Mesodermal cell (in vitro differentiated cells): ENCODE measurements around the gene LRRC8C.
A peak's percentile ranks its signal among the peaks of the same experiment; 100 is the strongest.
"Not testable (repeated sequence)": the region's sequence is repeated elsewhere in the genome, so short reads cannot be mapped to it uniquely, and the experiment has no call there.

Experiments
- H3K27ac ChIP-seq: 2 replicates; pipeline ENCODE4 v1.7.0; 2013; ENCODE audit warnings: mild to moderate bottlenecking, low read depth, low read length, moderate library complexity; ENCODE audit not compliant: severe bottlenecking
- H3K36me3 ChIP-seq: 2 replicates; pipeline ENCODE4 v1.7.1; 2013; ENCODE audit warnings: mild to moderate bottlenecking, low read length, moderate library complexity; ENCODE audit not compliant: control insufficient read depth, insufficient read depth
- H3K4me1 ChIP-seq: one replicate; pipeline ENCODE4 v1.7.1; 2013; ENCODE audit warnings: mild to moderate bottlenecking, low read length; ENCODE audit not compliant: insufficient read depth, control insufficient read depth, poor library complexity, severe bottlenecking
- H3K4me3 ChIP-seq: 2 replicates; pipeline ENCODE4 v1.7.0; 2013; ENCODE audit warnings: low read length, control low read depth, mild to moderate bottlenecking; ENCODE audit not compliant: insufficient read depth, poor library complexity, severe bottlenecking; ENCODE audit errors: extremely low read depth
- H3K9me3 ChIP-seq: 2 replicates; pipeline ENCODE4 v1.7.1; 2013; ENCODE audit warnings: mild to moderate bottlenecking, low read length, moderate library complexity; ENCODE audit not compliant: control insufficient read depth
- WGBS, 2 experiments: methylation state at CpG; one replicate each; pipeline ENCODE4 v1.1.5; 2013; ENCODE audit warnings: missing lambda C conversion rate in 2 of 2; ENCODE audit not compliant: insufficient coverage in 2 of 2; 5-methylcytosine and 5-hydroxymethylcytosine counted together

LRRC8C gene

GRCh38 chr1:89620664-89621063, 12.3 kb upstream of the LRRC8C start:
- 88 to 100% methylated on average over 1 to 2 of the region's 3 CpGs for WGBS, 2 experiments

GRCh38 chr1:89622895-89623294, 10.0 kb upstream of the LRRC8C start:
- Histone ChIP-seq H3K36me3 (no peaks in the 10 kb centered on the region), H3K27ac (no peak overlapping the region), H3K9me3 (peaks cover 8% of the 10 kb centered on the region), H3K4me1 (no peaks in the 10 kb centered on the region), H3K4me3 (no peak overlapping the region)
- 67% methylated on average over 1 of the region's 3 CpGs; no CpG with 5 or more reads in 1 of the 2 experiments for WGBS, 2 experiments

More at GRCh38 chr1:89620664-89621063, 12.3 kb upstream of the LRRC8C start:
- Histone ChIP-seq H3K36me3 (no peaks in the 10 kb centered on the region), H3K4me1 (no peaks in the 10 kb centered on the region), H3K4me3 (no peak overlapping the region), H3K9me3 (peaks cover 13% of the 10 kb centered on the region), H3K27ac (no peak overlapping the region)

DNA sequence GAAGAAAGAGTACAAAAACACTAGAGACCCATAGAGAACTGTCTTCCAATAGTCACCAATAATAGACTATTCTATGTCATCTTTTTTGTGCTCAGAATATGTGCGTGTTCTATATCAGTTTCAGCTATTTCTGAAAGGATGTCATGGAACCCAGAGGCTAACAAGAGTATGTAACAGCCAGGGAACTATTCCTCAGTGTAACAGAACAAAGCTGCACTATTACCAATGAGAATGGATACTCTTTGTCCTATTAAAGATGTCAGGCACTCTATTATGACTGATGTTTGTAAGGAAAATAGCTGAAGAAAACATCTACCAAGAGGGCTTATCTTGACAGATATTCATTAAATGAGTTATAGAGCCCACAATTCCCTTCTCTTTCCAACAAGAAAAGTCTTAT, 8.6 kb upstream of the LRRC8C start:
- 100% methylated on average over 1 of the region's 1 CpG; no CpG with 5 or more reads in 1 of the 2 experiments for WGBS, 2 experiments
- H3K36me3 ChIP-seq: no peaks in the 10 kb centered on the region
- H3K4me1 ChIP-seq: no peaks in the 10 kb centered on the region
- H3K9me3 ChIP-seq: no peaks in the 10 kb centered on the region
- H3K27ac ChIP-seq: no peak overlapping the region
- H3K4me3 ChIP-seq: no peak overlapping the region

DNA sequence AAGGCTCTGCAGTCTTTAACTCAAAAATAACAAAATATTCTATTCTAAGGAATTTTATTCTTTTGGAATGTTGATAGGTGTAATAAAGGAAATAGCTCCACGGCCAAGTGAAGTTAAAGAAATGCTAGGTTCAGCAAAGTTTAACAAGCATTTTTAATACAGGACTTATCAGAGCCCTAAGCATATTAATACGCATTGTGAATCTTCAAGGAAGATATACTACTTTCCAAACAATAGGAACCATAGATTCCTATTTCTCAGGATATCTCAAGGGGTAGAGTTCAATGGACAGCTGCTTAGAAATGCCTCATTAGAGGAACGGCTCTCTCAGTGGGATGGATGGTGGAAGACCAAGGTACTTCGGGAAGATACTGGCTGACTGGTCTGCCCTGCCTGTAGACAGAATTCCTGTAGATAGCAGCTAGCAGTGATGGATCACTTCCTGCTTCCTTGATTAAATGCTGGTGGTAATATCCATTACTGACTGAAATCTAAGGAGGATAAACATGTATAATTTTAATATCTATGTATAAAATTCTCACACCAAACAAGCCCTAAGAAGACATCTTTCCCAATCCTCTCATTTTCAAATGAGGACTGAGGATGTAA, 8.1 kb upstream of the LRRC8C start:
- Histone ChIP-seq H3K36me3 (no peaks in the 10 kb centered on the region), H3K27ac (no peak overlapping the region), H3K4me3 (no peak overlapping the region), H3K9me3 (no peaks in the 10 kb centered on the region), H3K4me1 (no peaks in the 10 kb centered on the region)
- WGBS, 2 experiments: 95 to 100% methylated on average over 2 of the region's 4 CpGs

GRCh38 chr1:89627596-89627962, 5.3 kb upstream of the LRRC8C start:
- Histone ChIP-seq H3K4me3 (no peak overlapping the region), H3K36me3 (no peaks in the 10 kb centered on the region), H3K27ac (no peak overlapping the region), H3K9me3 (no peaks in the 10 kb centered on the region), H3K4me1 (peaks cover 3% of the 10 kb centered on the region)

DNA sequence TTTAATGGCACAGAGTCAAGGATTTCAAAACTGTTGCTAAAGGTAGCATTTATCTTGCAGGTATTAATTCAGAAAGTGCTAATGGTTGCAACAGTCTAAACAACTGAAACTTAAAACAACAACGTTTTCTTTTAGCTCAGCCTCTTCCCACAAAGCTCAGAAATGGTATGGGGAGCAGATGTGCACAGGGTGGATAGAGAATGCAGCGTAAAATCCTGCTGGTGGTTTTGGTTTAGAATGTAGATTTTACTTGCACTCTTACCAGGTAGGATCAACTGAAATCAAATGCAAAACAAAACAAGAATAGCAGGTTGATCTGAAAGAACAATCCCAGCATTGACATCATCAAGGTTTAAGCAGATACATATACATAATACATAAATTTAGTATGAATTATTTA, 3.8 kb upstream of the LRRC8C start:
- H3K9me3 ChIP-seq: no peaks in the 10 kb centered on the region
- peaks cover 3% of the 10 kb centered on the region for H3K4me1 ChIP-seq
- no peaks in the 10 kb centered on the region for H3K36me3 ChIP-seq
- no peak overlapping the region for H3K4me3 ChIP-seq
- 83% methylated on average over 1 of the region's 2 CpGs; no CpG with 5 or more reads in 1 of the 2 experiments for WGBS, 2 experiments
- no peak overlapping the region for H3K27ac ChIP-seq

- 86% methylated on average over 1 of the region's 2 CpGs; no CpG with 5 or more reads in 1 of the 2 experiments for WGBS, 2 experiments
- not testable (repeated sequence) for H3K36me3 ChIP-seq, H3K27ac ChIP-seq, H3K4me3 ChIP-seq, H3K4me1 ChIP-seq, H3K9me3 ChIP-seq
Measured at GRCh38 chr1:89629600-89629999, 3.3 kb upstream of the LRRC8C start.

GRCh38 chr1:89630048-89630447, 2.9 kb upstream of the LRRC8C start:
- Histone ChIP-seq H3K27ac (no peak overlapping the region), H3K9me3 (no peaks in the 10 kb centered on the region), H3K4me3 (no peak overlapping the region), H3K4me1 (peaks cover 3% of the 10 kb centered on the region), H3K36me3 (no peaks in the 10 kb centered on the region)
- 68 to 96% methylated on average over 3 of the region's 3 CpGs for WGBS, 2 experiments

DNA sequence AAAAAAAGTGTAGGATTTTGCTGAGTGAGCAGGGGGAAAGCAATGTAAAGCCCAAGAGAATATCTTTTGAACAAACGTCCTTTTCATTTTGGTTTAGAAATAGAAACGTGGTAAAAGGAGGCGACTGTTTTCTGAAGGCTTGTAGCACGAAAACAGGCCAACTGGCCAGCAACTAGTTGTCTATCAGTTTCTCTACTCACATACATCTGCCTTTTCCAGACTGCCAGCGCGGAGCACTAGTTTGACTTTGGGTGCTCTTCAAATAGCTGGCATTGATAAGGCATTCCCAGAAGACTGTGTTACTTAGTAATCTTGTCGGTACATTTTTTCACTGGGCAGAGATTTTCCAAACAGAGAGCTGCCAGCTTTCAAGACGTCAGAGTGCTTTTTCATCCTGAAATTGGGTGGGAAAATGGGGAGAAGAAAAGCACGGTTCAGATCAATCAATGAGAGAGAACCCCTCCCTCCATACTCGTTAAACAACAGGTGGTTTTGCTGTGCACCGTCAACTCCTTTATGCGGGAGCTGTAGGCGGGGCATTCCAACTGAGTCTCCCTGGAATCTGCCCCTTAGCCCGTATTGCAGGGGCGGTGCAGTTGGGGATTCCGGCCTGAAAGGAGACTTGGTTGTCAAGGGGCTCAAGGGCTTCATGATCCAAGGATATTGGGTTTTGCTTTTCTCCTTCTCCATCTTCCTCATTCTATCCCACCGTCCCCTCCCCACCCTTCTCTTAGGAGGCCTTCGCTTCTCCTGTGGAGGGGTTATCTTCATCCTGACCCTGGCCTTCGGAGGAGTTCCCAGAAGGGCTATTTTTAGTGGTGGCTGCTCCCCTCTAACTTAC, 884 bp upstream of the LRRC8C start:
- 36 to 62% methylated on average over 10 of the region's 19 CpGs for WGBS, 2 experiments
- peak overlapping the region; percentile 64 for H3K4me3 ChIP-seq
- no peaks in the 10 kb centered on the region for H3K9me3 ChIP-seq
- H3K27ac ChIP-seq: no peak overlapping the region
- peaks cover 6% of the 10 kb centered on the region for H3K4me1 ChIP-seq
- H3K36me3 ChIP-seq: no peaks in the 10 kb centered on the region

DNA sequence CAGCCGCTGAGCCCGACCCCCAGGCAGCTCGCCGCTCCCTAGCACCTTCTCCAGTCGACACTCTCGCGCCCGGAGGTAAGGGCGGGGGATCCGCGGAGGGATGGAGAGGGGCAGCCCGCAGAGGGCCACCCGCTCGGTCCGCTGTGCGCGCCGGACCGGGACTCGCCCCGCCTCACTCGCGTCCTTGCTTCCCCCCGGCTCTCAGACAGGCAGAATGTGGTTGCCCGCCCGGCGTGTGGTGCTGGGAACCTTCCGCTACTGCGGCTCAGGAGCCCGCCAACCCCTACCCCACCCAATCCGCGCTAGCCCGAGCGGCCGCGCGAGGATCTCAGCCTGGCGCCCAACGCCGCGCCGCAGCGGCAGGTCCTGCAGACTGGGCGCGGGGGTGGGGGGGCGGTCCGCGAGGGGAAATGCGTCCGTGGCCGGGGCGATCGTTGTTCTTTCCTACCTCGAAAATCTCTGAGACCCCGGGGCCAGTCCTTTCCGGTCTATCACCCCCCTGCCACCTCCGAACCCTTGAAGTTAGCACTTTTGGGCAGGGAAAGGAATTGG, 404 bp downstream of the LRRC8C start:
- WGBS, 2 experiments: 1% methylated on average over 27 to 41 of the region's 57 CpGs
- Histone ChIP-seq H3K27ac (no peak overlapping the region), H3K9me3 (no peaks in the 10 kb centered on the region), H3K36me3 (no peaks in the 10 kb centered on the region), H3K4me3 (peak overlapping the region; percentile 64), H3K4me1 (peaks cover 6% of the 10 kb centered on the region)
